H1 (cell line): ENCODE data around the gene PPP2R3A. TPM values are rescaled to one million over a fixed set of nuclear protein-coding genes. Genes with fewer than 3 reads are reported as not detected.

ENCODE experiments used
- CBX5 ChIP-seq: fragments of 300-800, 300-1000 bp; sonication (generic); IDR thresholded peaks from 2 replicates; pipeline ENCODE4 v1.7.1; 2016; ENCODE audit warnings: antibody characterized with exemption, low read length, low read depth
- GABPA ChIP-seq: IDR thresholded peaks from 2 replicates; pipeline ENCODE4 v1.6.1; 2011; ENCODE audit warnings: mild to moderate bottlenecking, low read length, moderate library complexity, borderline replicate concordance; ENCODE audit not compliant: insufficient read depth
- POLR2A ChIP-seq, 2 experiments: IDR thresholded peaks; 1 replicate in 1 of 2; 2 replicates in 1 of 2; pipeline ENCODE4 v1.6.1; 2011; ENCODE audit warnings: low read depth in 2 of 2, low read length in 2 of 2, mild to moderate bottlenecking in 2 of 2; ENCODE audit errors: control extremely low read depth in 1 of 2
- POU5F1 ChIP-seq: IDR thresholded peaks from 2 replicates; pipeline ENCODE4 v1.6.1; 2011; ENCODE audit warnings: low read depth, mild to moderate bottlenecking, low read length, moderate library complexity
- SP2 ChIP-seq: IDR thresholded peaks from 2 replicates; pipeline ENCODE4 v1.6.1; 2012; ENCODE audit warnings: mild to moderate bottlenecking, low read length, inconsistent platforms
- polyA plus RNA-seq, 7 experiments: library from polyadenylated mRNA; depleted of rRNA in 3 of 7; stranded (reverse) in 5 of 7; unstranded in 2 of 7; fragments of >200 nt in 5 of 7; fragments of 200-250 nt in 2 of 7; gene quantifications; 1 replicate in 5 of 7; 2 replicates in 1 of 7; 4 replicates in 1 of 7; pipeline versions ENCODE4 v1.2.1 to v1.2.3, GENCODE V29; 2011 to 2013; ENCODE audit warnings: missing spikeins in 2 of 7, mixed read lengths in 2 of 7
- total RNA-seq: library from RNA; stranded (reverse); fragmentation: NEBNext Ultra II Directional; extraction: Animal tissue kit (Norgen Biotek cat#: 25700); gene quantifications from 2 replicates; pipeline ENCODE4 v1.2.1, GENCODE V29; 2021

Gene PPP2R3A
- total and polyA plus RNA-seq, 2 of the 8 experiments (the other 6 are each of a cell fraction or from before 2014, with no cell fraction given), result 4.1 to 15.2 TPM

GRCh38 chr3:136055491-136055890, 90.0 kb downstream of the PPP2R3A start (continued):
- TF ChIP-seq CBX5 (no peak), POU5F1 (no peak), GABPA (no peak), POLR2A (IDR thresholded peaks at IDR 0.05; ENCODE audit: control extremely low read depth in 1 of 2, low read depth in 2 of 2, low read length in 2 of 2) (no peak), SP2 (no peak)
